ENCODE data around the gene ARMC5. TPM values are rescaled to one million over a fixed set of nuclear protein-coding genes. Genes with fewer than 3 reads are reported as not detected.

The ARMC5 gene
- total RNA-seq, 1 experiment from 2014 or later: 11.8 TPM

DNA sequence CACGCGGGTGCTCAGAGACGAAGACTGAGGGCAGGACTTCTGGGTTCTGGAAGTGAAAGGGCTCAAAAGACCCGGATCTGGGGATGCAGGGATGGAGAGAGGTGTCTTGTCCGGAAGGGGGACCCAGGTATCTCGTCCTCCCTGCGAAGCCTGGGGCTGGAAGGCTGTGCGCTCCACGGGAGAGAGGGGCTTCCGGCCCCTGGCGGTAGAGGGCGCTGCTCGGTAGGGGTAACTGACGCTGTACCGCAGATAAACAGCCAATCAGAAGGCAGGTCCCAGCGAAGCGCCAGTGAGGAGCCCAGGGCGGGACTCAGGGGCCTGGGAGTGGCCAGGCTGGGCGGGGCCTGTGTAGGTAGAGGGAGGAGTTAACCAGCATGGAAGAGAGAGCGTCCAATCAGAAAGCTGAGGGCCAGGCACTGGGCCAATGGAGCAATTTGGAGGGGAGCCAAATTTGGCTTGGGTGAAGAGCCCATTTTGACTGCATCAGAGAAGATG, 13.5 kb downstream of the ARMC5 start:
- ChIA-PET RAD21 (ENCODE audit: low non-redundant PET in 1 of 2, low total read pairs in 2 of 2, uncharacterized antibody in 2 of 2, unreplicated experiment in 2 of 2) (interaction anchor here in 1 of 2 experiments (0.6 kb wide), 1 partner anchor 234 kb away, joined by 3 read pairs; no protein-coding TSS in a partner anchor), CTCF (interaction anchor here (0.5 to 1.0 kb wide), 12 partner anchors 8 to 401 kb away, joined by 3 to 32 read pairs (median 3); partner anchors contain the start of genes ARMC5, SLC5A2 and ZNF267), POLR2A (interaction anchor here (1.0 kb wide), 1 partner anchor 13 kb away, joined by 4 read pairs; the partner anchor contains the start of gene ARMC5)
- Histone ChIP-seq H2AFZ (ENCODE audit: low read depth, low read length, poor library complexity, severe bottlenecking) (peak overlapping the region; percentile 94), H4K20me1 (ENCODE audit: insufficient read depth) (no peaks in the 10 kb centered on the region), H3K36me3 (ENCODE audit: control insufficient read depth in 1 of 2, insufficient read depth in 2 of 2, low read length in 2 of 2) (no peaks in the 10 kb centered on the region), H3K9me3 (ENCODE audit: control insufficient read depth in 1 of 2, insufficient read depth in 1 of 2, low read depth in 1 of 2, low read length in 2 of 2) (no peaks in the 10 kb centered on the region), H3K79me2 (ENCODE audit: insufficient read depth, low read length) (no peaks in the 10 kb centered on the region), H3K4me3 (replicated peaks in 1 of 2; ENCODE audit: low read depth in 1 of 2, low read length in 2 of 2) (peak overlapping the region; percentile 66 to 72), H3K9ac (ENCODE audit: low read length) (peak overlapping the region; percentile 71), H3K4me1 (ENCODE audit: control insufficient read depth in 1 of 2, insufficient read depth in 2 of 2, low read length in 2 of 2) (peaks cover 11 to 34% of the 10 kb centered on the region in 2 experiments), H3K4me2 (ENCODE audit: low read length) (peak overlapping the region; percentile 98), H3K27ac (ENCODE audit: low read depth, low read length) (peak overlapping the region; percentile 78), H3K9me2 (ENCODE audit: insufficient read depth) (no peaks in the 10 kb centered on the region), H3K27me3 (ENCODE audit: insufficient read depth, low read length) (no peaks in the 10 kb centered on the region)
- ATAC-seq (peak; percentile 89), DNase-seq (ENCODE audit: low read depth, low spot score) (peak; percentile 90)
- TF ChIP-seq ZFX (IDR thresholded peaks at IDR 0.05) (no peak), CEBPB (IDR thresholded peaks at IDR 0.05; ENCODE audit: low read depth) (no peak), ZNF274 (IDR thresholded peaks at IDR 0.05; ENCODE audit: low read depth, low read length) (no peak), ELF1 (IDR thresholded peaks at IDR 0.05; ENCODE audit: borderline replicate concordance, low read depth) (no peak), YY1 (IDR thresholded peaks at IDR 0.05; ENCODE audit: extremely low read depth, insufficient replicate concordance, low read depth, low read length) (no peak), SP1 (IDR thresholded peaks at IDR 0.05; ENCODE audit: low read depth) (peak; percentile 60), FOSL1 (IDR thresholded peaks at IDR 0.05; ENCODE audit: low read depth) (no peak), EZH2phosphoT487 (IDR thresholded peaks at IDR 0.05; ENCODE audit: borderline replicate concordance) (no peak), TCF7L2 (IDR thresholded peaks at IDR 0.05; ENCODE audit: borderline replicate concordance, extremely low read depth, insufficient read depth, insufficient read length) (no peak), POLR2AphosphoS5 (IDR thresholded peaks at IDR 0.05; ENCODE audit: low read depth, low read length) (peak; percentile 63), RAD21 (IDR thresholded peaks at IDR 0.05; ENCODE audit: low read depth) (peak; percentile 67), POLR2A (IDR thresholded peaks at IDR 0.05; ENCODE audit: borderline replicate concordance, extremely low read depth, insufficient read depth, insufficient read length) (no peak), SIN3A (IDR thresholded peaks at IDR 0.05; ENCODE audit: low read depth) (no peak), EZH2 (IDR thresholded peaks at IDR 0.05) (no peak)
- TF ChIP-seq, protein P1, sequence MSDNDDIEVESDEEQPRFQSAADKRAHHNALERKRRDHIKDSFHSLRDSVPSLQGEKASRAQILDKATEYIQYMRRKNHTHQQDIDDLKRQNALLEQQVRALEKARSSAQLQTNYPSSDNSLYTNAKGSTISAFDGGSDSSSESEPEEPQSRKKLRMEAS (IDR thresholded peaks at IDR 0.05): no peak
- TF ChIP-seq, protein P2, sequence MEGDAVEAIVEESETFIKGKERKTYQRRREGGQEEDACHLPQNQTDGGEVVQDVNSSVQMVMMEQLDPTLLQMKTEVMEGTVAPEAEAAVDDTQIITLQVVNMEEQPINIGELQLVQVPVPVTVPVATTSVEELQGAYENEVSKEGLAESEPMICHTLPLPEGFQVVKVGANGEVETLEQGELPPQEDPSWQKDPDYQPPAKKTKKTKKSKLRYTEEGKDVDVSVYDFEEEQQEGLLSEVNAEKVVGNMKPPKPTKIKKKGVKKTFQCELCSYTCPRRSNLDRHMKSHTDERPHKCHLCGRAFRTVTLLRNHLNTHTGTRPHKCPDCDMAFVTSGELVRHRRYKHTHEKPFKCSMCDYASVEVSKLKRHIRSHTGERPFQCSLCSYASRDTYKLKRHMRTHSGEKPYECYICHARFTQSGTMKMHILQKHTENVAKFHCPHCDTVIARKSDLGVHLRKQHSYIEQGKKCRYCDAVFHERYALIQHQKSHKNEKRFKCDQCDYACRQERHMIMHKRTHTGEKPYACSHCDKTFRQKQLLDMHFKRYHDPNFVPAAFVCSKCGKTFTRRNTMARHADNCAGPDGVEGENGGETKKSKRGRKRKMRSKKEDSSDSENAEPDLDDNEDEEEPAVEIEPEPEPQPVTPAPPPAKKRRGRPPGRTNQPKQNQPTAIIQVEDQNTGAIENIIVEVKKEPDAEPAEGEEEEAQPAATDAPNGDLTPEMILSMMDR (IDR thresholded peaks at IDR 0.05 in 2 of 3, conservative IDR thresholded peaks at IDR 0.05 in 1 of 3; ENCODE audit: borderline replicate concordance in 1 of 3, insufficient read depth in 1 of 3, low read depth in 2 of 3, low read length in 2 of 3): peak; percentile 80 to 98 (median 86)
- TF ChIP-seq, protein P3, sequence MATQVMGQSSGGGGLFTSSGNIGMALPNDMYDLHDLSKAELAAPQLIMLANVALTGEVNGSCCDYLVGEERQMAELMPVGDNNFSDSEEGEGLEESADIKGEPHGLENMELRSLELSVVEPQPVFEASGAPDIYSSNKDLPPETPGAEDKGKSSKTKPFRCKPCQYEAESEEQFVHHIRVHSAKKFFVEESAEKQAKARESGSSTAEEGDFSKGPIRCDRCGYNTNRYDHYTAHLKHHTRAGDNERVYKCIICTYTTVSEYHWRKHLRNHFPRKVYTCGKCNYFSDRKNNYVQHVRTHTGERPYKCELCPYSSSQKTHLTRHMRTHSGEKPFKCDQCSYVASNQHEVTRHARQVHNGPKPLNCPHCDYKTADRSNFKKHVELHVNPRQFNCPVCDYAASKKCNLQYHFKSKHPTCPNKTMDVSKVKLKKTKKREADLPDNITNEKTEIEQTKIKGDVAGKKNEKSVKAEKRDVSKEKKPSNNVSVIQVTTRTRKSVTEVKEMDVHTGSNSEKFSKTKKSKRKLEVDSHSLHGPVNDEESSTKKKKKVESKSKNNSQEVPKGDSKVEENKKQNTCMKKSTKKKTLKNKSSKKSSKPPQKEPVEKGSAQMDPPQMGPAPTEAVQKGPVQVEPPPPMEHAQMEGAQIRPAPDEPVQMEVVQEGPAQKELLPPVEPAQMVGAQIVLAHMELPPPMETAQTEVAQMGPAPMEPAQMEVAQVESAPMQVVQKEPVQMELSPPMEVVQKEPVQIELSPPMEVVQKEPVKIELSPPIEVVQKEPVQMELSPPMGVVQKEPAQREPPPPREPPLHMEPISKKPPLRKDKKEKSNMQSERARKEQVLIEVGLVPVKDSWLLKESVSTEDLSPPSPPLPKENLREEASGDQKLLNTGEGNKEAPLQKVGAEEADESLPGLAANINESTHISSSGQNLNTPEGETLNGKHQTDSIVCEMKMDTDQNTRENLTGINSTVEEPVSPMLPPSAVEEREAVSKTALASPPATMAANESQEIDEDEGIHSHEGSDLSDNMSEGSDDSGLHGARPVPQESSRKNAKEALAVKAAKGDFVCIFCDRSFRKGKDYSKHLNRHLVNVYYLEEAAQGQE (IDR thresholded peaks at IDR 0.05; ENCODE audit: low read depth): no peak
- no TSS peak for BruUV-seq (replicated peaks)
- intact Hi-C loops (cut with micrococcal nuclease): loop anchor here (5.0 kb wide), 1 partner anchor 225 kb away; no protein-coding TSS in a partner anchor

All from HCT116 (cell line).